Astrocyte (in vitro differentiated cells and primary cell): ENCODE results near the gene FERMT3. TPM values are rescaled to one million over a fixed set of nuclear protein-coding genes. Genes with fewer than 3 reads are reported as not detected.

Experiments used
- DNase-seq: peaks from one replicate; pipeline ENCODE4 v3.0.0-alpha.2; 2010; ENCODE audit warnings: low read depth
- FAIRE-seq: peaks from 2 replicates; lab custom pipeline; 2011; peaks lifted over from hg19 to GRCh38; lab: Jason Lieb, UNC
- H2AFZ ChIP-seq: 2 replicates; pipeline ENCODE4 v1.6.0; 2012; ENCODE audit warnings: low read depth, low read length, inconsistent platforms
- H3K27ac ChIP-seq: 2 replicates; pipeline ENCODE4 v1.5.1; 2011; ENCODE audit warnings: low read depth, low read length, inconsistent platforms
- H3K27me3 ChIP-seq: 2 replicates; pipeline ENCODE4 v1.6.0; 2011; ENCODE audit warnings: low read length, inconsistent platforms; ENCODE audit not compliant: insufficient read depth
- H3K36me3 ChIP-seq: 2 replicates; pipeline ENCODE4 v1.5.1; 2011; ENCODE audit warnings: low read length, inconsistent platforms; ENCODE audit not compliant: insufficient read depth
- H3K4me1 ChIP-seq: 2 replicates; pipeline ENCODE4 v1.5.1; 2011; ENCODE audit warnings: low read length, inconsistent platforms; ENCODE audit not compliant: insufficient read depth
- H3K4me2 ChIP-seq: 2 replicates; pipeline ENCODE4 v1.6.0; 2012; ENCODE audit warnings: low read length, inconsistent platforms
- H3K4me3 ChIP-seq: 2 replicates; pipeline ENCODE4 v1.5.1; 2011; ENCODE audit warnings: low read depth, mild to moderate bottlenecking, low read length, inconsistent platforms; ENCODE audit not compliant: insufficient read depth
- H3K79me2 ChIP-seq: 2 replicates; pipeline ENCODE4 v1.6.0; 2012; ENCODE audit warnings: mild to moderate bottlenecking, low read length, inconsistent platforms; ENCODE audit not compliant: insufficient read depth
- H3K9ac ChIP-seq: 2 replicates; pipeline ENCODE4 v1.6.0; 2012; ENCODE audit warnings: mild to moderate bottlenecking, low read length, inconsistent platforms
- H3K9me3 ChIP-seq: 2 replicates; pipeline ENCODE4 v1.5.1; 2012; ENCODE audit warnings: low read depth, mild to moderate bottlenecking, low read length, inconsistent platforms; ENCODE audit not compliant: insufficient read depth
- H4K20me1 ChIP-seq: 2 replicates; pipeline ENCODE4 v1.6.0; 2012; ENCODE audit warnings: low read length, inconsistent platforms; ENCODE audit not compliant: insufficient read depth
- H3K27ac Mint-ChIP-seq: one replicate; pipeline ENCODE4 v1.8.0; 2021; ENCODE audit warnings: mild to moderate bottlenecking, mixed read lengths; ENCODE audit not compliant: unreplicated experiment
- H3K27me3 Mint-ChIP-seq: one replicate; pipeline ENCODE4 v1.8.0; 2021; ENCODE audit warnings: low read depth, mixed read lengths; ENCODE audit not compliant: unreplicated experiment
- H3K36me3 Mint-ChIP-seq: one replicate; pipeline ENCODE4 v1.8.0; 2021; ENCODE audit warnings: low read depth, mixed read lengths; ENCODE audit not compliant: unreplicated experiment
- H3K4me1 Mint-ChIP-seq: one replicate; pipeline ENCODE4 v1.8.0; 2021; ENCODE audit warnings: low read depth, mixed read lengths; ENCODE audit not compliant: unreplicated experiment
- H3K4me3 Mint-ChIP-seq: one replicate; pipeline ENCODE4 v1.8.0; 2021; ENCODE audit warnings: mild to moderate bottlenecking, moderate library complexity, mixed read lengths; ENCODE audit not compliant: unreplicated experiment
- H3K9me3 Mint-ChIP-seq: one replicate; pipeline ENCODE4 v1.8.0; 2021; ENCODE audit warnings: mild to moderate bottlenecking, mixed read lengths; ENCODE audit not compliant: unreplicated experiment
- EZH2 ChIP-seq: IDR thresholded peaks from 2 replicates; pipeline ENCODE4 v1.6.1; 2012; ENCODE audit warnings: mild to moderate bottlenecking, low read length, inconsistent platforms; ENCODE audit not compliant: insufficient read depth
- total RNA-seq: library from RNA; stranded (reverse); gene quantifications from 2 replicates; pipeline ENCODE4 v1.2.1, GENCODE V29; 2021
- TF ChIP-seq, protein P1 (sequence below): IDR thresholded peaks from 2 replicates; pipeline ENCODE4 v1.5.1; 2011; ENCODE audit warnings: low read depth, mild to moderate bottlenecking, inconsistent platforms, low read length, moderate library complexity; ENCODE audit not compliant: insufficient read depth

Gene FERMT3
- total RNA-seq, 1 donor from 2014 or later: 1.3 TPM

- FAIRE-seq: no peak
- no peak overlapping the region for H3K27ac Mint-ChIP-seq
Measured at GRCh38 chr11:64224151-64224890, 17.8 kb downstream of the FERMT3 start.

GRCh38 chr11:64224891-64225607, 18.5 kb downstream of the FERMT3 start:
- no peak for TF ChIP-seq EZH2
- TF ChIP-seq, protein P1, sequence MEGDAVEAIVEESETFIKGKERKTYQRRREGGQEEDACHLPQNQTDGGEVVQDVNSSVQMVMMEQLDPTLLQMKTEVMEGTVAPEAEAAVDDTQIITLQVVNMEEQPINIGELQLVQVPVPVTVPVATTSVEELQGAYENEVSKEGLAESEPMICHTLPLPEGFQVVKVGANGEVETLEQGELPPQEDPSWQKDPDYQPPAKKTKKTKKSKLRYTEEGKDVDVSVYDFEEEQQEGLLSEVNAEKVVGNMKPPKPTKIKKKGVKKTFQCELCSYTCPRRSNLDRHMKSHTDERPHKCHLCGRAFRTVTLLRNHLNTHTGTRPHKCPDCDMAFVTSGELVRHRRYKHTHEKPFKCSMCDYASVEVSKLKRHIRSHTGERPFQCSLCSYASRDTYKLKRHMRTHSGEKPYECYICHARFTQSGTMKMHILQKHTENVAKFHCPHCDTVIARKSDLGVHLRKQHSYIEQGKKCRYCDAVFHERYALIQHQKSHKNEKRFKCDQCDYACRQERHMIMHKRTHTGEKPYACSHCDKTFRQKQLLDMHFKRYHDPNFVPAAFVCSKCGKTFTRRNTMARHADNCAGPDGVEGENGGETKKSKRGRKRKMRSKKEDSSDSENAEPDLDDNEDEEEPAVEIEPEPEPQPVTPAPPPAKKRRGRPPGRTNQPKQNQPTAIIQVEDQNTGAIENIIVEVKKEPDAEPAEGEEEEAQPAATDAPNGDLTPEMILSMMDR: no peak
- no peak for FAIRE-seq
- Histone ChIP-seq H3K4me2 (peak overlapping the region; percentile 99), H3K9ac (peak overlapping the region; percentile 85), H3K4me1 (peaks cover 32% of the 10 kb centered on the region), H3K36me3 (no peaks in the 10 kb centered on the region), H3K27ac (no peak overlapping the region), H3K4me3 (peak overlapping the region; percentile 89), H2AFZ (no peak overlapping the region), H3K27me3 (no peaks in the 10 kb centered on the region), H4K20me1 (peaks cover 3% of the 10 kb centered on the region), H3K79me2 (peaks cover 29% of the 10 kb centered on the region), H3K9me3 (no peaks in the 10 kb centered on the region)
- H3K9me3 Mint-ChIP-seq: no peaks in the 10 kb centered on the region
- H3K36me3 Mint-ChIP-seq: peaks cover 2% of the 10 kb centered on the region
- peak overlapping the region; percentile 88 for H3K4me3 Mint-ChIP-seq
- no peak for DNase-seq
- H3K27ac Mint-ChIP-seq: no peak overlapping the region
- no peaks in the 10 kb centered on the region for H3K27me3 Mint-ChIP-seq
- peaks cover 12% of the 10 kb centered on the region for H3K4me1 Mint-ChIP-seq

More at GRCh38 chr11:64224151-64224890, 17.8 kb downstream of the FERMT3 start:
- no peak overlapping the region for H2AFZ ChIP-seq
- H3K4me1 Mint-ChIP-seq: peaks cover 12% of the 10 kb centered on the region
- TF ChIP-seq, protein P1: no peak
- no peak for TF ChIP-seq EZH2
- peaks cover 29% of the 10 kb centered on the region for H3K79me2 ChIP-seq
- no peak overlapping the region for H3K4me3 ChIP-seq
- H3K9me3 Mint-ChIP-seq: no peaks in the 10 kb centered on the region
- H3K4me3 Mint-ChIP-seq: peak overlapping the region; percentile 88
- peaks cover 3% of the 10 kb centered on the region for H4K20me1 ChIP-seq
- no peak for DNase-seq
- no peaks in the 10 kb centered on the region for H3K27me3 Mint-ChIP-seq
- no peaks in the 10 kb centered on the region for H3K27me3 ChIP-seq
- H3K4me2 ChIP-seq: peak overlapping the region; percentile 6
- H3K36me3 ChIP-seq: no peaks in the 10 kb centered on the region
- peaks cover 29% of the 10 kb centered on the region for H3K4me1 ChIP-seq
- no peak overlapping the region for H3K27ac ChIP-seq
- H3K9me3 ChIP-seq: no peaks in the 10 kb centered on the region
- H3K36me3 Mint-ChIP-seq: peaks cover 2% of the 10 kb centered on the region
- H3K9ac ChIP-seq: no peak overlapping the region
